Hematopoietic multipotent progenitor cell treated with erythropoietin and hydrocortisone succinate and interleukin-3 and kit ligand, for 15 days (in vitro differentiated cells): ENCODE results near the gene HS3ST1.

Source experiments
- DNase-seq: peaks from one replicate; pipeline ENCODE4 v3.0.0-alpha.2; 2015; ENCODE audit warnings: low spot score

Gene HS3ST1

GRCh38 chr4:11431111-11431510 lies 2.4 kb upstream of the HS3ST1 start:
- no peak for DNase-seq

- DNase-seq: no peak
These were observed 1.8 kb upstream of the HS3ST1 start for GRCh38 chr4:11430536-11430935.

- DNase-seq: no peak
These were observed 978 bp upstream of the HS3ST1 start for GRCh38 chr4:11429699-11430045.

- DNase-seq: no peak
These were observed 405 bp upstream of the HS3ST1 start for GRCh38 chr4:11428899-11429698.

- DNase-seq: no peak
These were observed 1.3 kb downstream of the HS3ST1 start for GRCh38 chr4:11427121-11427996.

- no peak for DNase-seq
These were observed 2.0 kb downstream of the HS3ST1 start for GRCh38 chr4:11426731-11427120.

GRCh38 chr4:11426003-11426402 lies 2.7 kb downstream of the HS3ST1 start:
- no peak for DNase-seq

GRCh38 chr4:11424856-11425255 lies 3.8 kb downstream of the HS3ST1 start:
- no peak for DNase-seq

- no peak for DNase-seq
These were observed 4.7 kb downstream of the HS3ST1 start for GRCh38 chr4:11424000-11424399.

GRCh38 chr4:11423465-11423864 lies 5.2 kb downstream of the HS3ST1 start:
- no peak for DNase-seq

- DNase-seq: no peak
These were observed 7.6 kb downstream of the HS3ST1 start for GRCh38 chr4:11421116-11421515.

- no peak for DNase-seq
These were observed 8.4 kb downstream of the HS3ST1 start for GRCh38 chr4:11420327-11420726.

GRCh38 chr4:11418610-11419009 lies 10.1 kb downstream of the HS3ST1 start:
- DNase-seq: no peak

GRCh38 chr4:11416767-11417113 lies 12.0 kb downstream of the HS3ST1 start:
- DNase-seq: no peak

- DNase-seq: no peak
These were observed 12.5 kb downstream of the HS3ST1 start for GRCh38 chr4:11416071-11416766.

- no peak for DNase-seq
These were observed 13.2 kb downstream of the HS3ST1 start for GRCh38 chr4:11415409-11416070.

GRCh38 chr4:11412211-11412610 lies 16.5 kb downstream of the HS3ST1 start:
- DNase-seq: no peak

- DNase-seq: no peak
These were observed 19.1 kb downstream of the HS3ST1 start for GRCh38 chr4:11409632-11410031.

- no peak for DNase-seq
These were observed 20.3 kb downstream of the HS3ST1 start for GRCh38 chr4:11408233-11408967.

- DNase-seq: no peak
These were observed 21.1 kb downstream of the HS3ST1 start for GRCh38 chr4:11407551-11407950.

- no peak for DNase-seq
These were observed 24.3 kb downstream of the HS3ST1 start for GRCh38 chr4:11404431-11404830.

- no peak for DNase-seq
These were observed 26.5 kb downstream of the HS3ST1 start for GRCh38 chr4:11402192-11402591.
